WI38 (cell line): ENCODE results near the gene EDRF1.

ENCODE experiments used
- H3K4me3 ChIP-seq: 2 replicates; pipeline ENCODE4 v1.5.1; 2011; ENCODE audit warnings: low read depth, mild to moderate bottlenecking, control low read depth, low read length
- CTCF ChIP-seq: IDR thresholded peaks from 2 replicates; pipeline ENCODE4 v1.5.1; 2012; ENCODE audit warnings: low read depth, mild to moderate bottlenecking, control low read depth, low read length

Gene EDRF1

DNA sequence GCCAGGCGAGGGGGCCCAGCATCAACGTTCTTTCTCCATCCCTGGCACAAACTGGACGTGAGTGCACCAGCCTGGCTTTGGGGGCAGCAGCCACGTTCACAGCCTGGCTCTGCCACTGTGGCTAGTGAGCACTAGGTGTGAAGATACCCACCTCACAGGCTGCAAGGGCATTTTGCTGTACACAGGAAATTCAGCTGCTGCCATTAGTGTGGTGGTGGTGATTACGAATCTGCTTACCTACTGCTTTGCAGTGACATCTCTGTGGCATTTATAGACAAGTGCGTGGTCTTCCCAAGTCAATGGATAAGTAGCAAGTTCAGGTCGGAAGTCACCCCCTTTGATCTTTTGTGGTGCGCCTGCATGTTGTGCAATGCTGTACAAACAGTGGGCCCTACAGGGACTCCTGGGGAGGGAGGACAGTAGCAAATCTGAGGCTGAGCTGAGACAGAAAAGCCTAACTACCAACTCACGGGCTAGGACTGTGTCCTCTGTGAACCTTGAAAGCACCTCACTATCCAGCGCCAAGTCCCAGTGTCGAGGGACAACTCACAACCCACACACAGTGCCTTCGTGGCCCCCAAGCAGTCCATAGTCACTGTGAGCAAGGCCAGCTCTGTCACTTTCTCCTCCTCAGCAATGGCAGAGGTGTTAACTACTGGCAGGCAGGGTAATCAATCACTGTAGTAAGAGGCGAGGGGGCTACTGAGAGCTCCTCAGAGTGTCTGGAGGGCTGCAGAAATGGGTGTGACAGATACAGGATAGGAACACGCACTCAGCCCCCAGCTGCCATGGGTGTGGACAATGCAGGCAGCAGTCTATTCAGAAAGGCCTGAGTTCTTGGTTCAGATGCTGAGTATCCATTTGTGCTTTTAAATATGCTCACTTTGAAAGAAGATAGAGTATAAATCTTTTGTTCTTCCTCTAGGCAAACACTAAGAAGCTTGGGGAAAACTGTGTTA lies 73.1 kb downstream of the EDRF1 start:
- no peak overlapping the region for H3K4me3 ChIP-seq
- TF ChIP-seq CTCF, result no peak

DNA sequence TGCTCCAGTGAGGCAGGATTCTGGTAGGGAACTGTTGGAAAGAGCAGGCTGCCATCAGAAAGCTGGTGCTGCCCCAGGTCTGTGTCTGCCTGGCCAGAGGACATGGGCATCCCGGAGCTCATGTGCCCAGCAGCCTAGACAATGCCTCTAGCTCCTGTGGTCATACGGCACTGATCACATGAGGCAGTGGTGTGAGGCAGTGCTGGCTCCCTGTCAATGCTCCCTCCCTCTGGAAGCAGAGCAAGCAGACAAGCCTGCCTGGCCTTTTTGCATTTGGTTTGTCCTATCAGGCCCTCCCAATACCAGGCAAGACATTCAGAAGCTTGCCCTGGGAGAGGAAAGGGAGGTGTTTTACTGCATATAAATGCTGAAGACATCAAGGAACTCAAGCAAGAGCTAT lies 75.6 kb downstream of the EDRF1 start:
- no peak for TF ChIP-seq CTCF
- H3K4me3 ChIP-seq, result no peak overlapping the region

- no peak overlapping the region for H3K4me3 ChIP-seq
- no peak for TF ChIP-seq CTCF
Observed at GRCh38 chr10:125795637-125796190, 76.2 kb downstream of the EDRF1 start.

- TF ChIP-seq CTCF, result no peak
- H3K4me3 ChIP-seq, result no peak overlapping the region
Observed at GRCh38 chr10:125797424-125797823, 77.9 kb downstream of the EDRF1 start.

DNA sequence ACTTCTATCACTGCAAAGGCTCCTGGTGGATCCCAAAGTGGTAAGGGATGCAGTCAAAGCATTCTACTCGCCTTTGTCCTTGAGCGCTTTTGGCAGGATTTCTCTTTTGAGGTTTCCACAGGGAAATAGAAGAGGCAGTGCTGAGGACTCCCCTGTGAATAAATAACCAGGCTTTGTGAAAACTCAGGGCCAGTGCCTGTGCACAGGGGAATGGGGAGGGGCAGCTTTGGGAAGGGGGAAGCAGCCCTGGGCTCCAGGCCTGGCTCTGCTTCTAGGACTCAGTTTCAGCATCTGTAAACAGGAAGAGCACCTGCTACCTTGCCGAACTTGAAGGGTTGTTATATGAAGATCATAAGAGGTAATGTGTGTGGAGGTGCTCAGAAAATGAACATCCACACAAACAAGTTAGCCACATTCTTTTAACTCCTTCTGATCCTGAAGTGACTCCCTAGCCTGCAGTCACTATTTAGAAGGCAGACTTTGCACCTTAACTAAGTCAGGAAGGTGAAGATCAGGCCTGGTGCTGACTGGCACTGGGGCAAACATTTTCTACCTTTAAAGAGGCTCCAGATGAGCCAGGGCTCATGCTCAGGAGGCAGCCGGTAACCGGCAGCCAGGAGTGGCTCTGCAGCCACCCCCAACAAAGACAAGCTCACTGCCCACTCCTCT lies 78.6 kb downstream of the EDRF1 start:
- no peak overlapping the region for H3K4me3 ChIP-seq
- no peak for TF ChIP-seq CTCF

GRCh38 chr10:125799451-125800182 lies 80.1 kb downstream of the EDRF1 start:
- H3K4me3 ChIP-seq, result no peak overlapping the region
- no peak for TF ChIP-seq CTCF
